ENCODE results near the gene PIK3IP1. TPM values are rescaled to one million over a fixed set of nuclear protein-coding genes. Genes with fewer than 3 reads are reported as not detected.

PIK3IP1 gene
- total and polyA plus RNA-seq, 4 donors, result 3.1 to 7.8 (median 6.0) TPM

DNA sequence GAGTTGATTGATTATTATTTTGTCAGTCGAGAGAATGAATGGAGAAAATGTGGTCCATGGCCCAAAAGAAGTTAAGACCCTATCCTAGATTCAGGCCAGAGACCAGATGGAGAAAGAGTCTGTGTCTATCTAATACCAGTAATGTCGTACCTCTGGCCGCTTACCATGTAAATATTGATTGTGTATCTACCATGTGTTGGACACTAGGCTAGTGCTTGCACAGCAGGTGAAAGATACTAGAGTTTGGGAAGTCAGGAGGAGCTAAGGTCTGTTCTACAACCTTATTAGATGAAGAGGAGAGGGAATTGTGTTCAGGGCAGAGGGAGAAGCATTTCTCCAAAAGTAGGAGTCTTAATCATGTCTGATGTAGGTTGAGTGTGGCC is 31.8 kb downstream of the PIK3IP1 start:
- Histone ChIP-seq H3K27me3 (ENCODE audit: control insufficient read depth in 4 of 4, insufficient read depth in 4 of 4, low read length in 3 of 4) (no peaks in the 10 kb centered on the region), H3K9ac (ENCODE audit: low read depth in 1 of 2, low read length in 2 of 2) (no peak overlapping the region), H3K36me3 (ENCODE audit: control insufficient read depth in 4 of 4, insufficient read depth in 3 of 4, low read depth in 1 of 4, low read length in 3 of 4) (peaks cover 14 to 40% (median 27%) of the 10 kb centered on the region in 4 donors), H3K4me3 (ENCODE audit: low read depth in 1 of 3, low read length in 3 of 3) (no peak overlapping the region), H3K9me3 (ENCODE audit: control insufficient read depth in 4 of 4, low read length in 3 of 4) (no peaks in the 10 kb centered on the region), H3K27ac (ENCODE audit: low read depth in 1 of 2, low read length in 2 of 2) (no peak overlapping the region), H3K4me1 (ENCODE audit: control insufficient read depth in 4 of 4, insufficient read depth in 4 of 4, low read length in 3 of 4) (no peaks in the 10 kb centered on the region)
- TF ChIP-seq, protein P1, sequence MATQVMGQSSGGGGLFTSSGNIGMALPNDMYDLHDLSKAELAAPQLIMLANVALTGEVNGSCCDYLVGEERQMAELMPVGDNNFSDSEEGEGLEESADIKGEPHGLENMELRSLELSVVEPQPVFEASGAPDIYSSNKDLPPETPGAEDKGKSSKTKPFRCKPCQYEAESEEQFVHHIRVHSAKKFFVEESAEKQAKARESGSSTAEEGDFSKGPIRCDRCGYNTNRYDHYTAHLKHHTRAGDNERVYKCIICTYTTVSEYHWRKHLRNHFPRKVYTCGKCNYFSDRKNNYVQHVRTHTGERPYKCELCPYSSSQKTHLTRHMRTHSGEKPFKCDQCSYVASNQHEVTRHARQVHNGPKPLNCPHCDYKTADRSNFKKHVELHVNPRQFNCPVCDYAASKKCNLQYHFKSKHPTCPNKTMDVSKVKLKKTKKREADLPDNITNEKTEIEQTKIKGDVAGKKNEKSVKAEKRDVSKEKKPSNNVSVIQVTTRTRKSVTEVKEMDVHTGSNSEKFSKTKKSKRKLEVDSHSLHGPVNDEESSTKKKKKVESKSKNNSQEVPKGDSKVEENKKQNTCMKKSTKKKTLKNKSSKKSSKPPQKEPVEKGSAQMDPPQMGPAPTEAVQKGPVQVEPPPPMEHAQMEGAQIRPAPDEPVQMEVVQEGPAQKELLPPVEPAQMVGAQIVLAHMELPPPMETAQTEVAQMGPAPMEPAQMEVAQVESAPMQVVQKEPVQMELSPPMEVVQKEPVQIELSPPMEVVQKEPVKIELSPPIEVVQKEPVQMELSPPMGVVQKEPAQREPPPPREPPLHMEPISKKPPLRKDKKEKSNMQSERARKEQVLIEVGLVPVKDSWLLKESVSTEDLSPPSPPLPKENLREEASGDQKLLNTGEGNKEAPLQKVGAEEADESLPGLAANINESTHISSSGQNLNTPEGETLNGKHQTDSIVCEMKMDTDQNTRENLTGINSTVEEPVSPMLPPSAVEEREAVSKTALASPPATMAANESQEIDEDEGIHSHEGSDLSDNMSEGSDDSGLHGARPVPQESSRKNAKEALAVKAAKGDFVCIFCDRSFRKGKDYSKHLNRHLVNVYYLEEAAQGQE (IDR thresholded peaks at IDR 0.05), result no peak
- no peak for TF ChIP-seq NR2F2 (IDR thresholded peaks at IDR 0.05)
- no peak for TF ChIP-seq FOXA2 (IDR thresholded peaks at IDR 0.05)
- no peak for TF ChIP-seq YY1 (IDR thresholded peaks at IDR 0.05)
- WGBS, result 85% methylated on average over 3 of the region's 3 CpGs
- DNase-seq (ENCODE audit: low spot score), result no peak

DNA sequence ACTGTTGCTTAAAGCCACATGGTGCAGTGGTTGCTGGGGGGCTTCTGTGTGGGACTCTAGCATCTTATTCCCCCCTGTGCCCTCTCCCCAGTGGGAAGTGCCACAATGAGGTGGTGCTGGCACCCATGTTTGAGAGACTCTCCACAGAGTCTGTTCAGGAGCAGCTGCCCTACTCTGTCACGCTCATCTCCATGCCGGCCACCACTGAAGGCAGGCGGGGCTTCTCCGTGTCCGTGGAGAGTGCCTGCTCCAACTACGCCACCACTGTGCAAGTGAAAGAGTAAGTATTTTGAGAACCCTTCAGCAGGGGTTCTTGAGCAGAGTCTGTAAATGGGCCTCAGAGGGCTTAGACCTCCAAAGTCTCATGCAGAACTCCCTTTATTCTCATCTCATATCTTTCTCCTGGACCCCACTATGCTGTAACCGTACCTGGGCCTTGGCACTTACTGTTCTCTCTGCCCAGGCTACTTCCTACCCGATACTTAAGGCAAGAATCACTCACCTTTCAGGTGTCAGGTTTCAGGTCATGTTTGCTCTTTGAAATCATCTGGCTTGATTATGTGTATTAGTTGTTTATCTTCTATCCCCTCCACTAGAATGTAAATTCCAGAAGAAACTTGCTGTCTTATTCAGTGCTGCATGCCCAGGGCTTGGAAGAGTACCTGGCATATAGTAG is 32.4 kb downstream of the PIK3IP1 start:
- no peak for DNase-seq (ENCODE audit: low spot score)
- Histone ChIP-seq H3K4me1 (ENCODE audit: control insufficient read depth in 4 of 4, insufficient read depth in 4 of 4, low read length in 3 of 4) (no peaks in the 10 kb centered on the region), H3K27ac (ENCODE audit: low read depth in 1 of 2, low read length in 2 of 2) (no peak overlapping the region), H3K36me3 (ENCODE audit: control insufficient read depth in 4 of 4, insufficient read depth in 3 of 4, low read depth in 1 of 4, low read length in 3 of 4) (peaks cover 14 to 40% (median 27%) of the 10 kb centered on the region in 4 donors), H3K4me3 (ENCODE audit: low read depth in 1 of 3, low read length in 3 of 3) (no peak overlapping the region), H3K9ac (ENCODE audit: low read depth in 1 of 2, low read length in 2 of 2) (no peak overlapping the region), H3K9me3 (ENCODE audit: control insufficient read depth in 4 of 4, low read length in 3 of 4) (no peaks in the 10 kb centered on the region), H3K27me3 (ENCODE audit: control insufficient read depth in 4 of 4, insufficient read depth in 4 of 4, low read length in 3 of 4) (no peaks in the 10 kb centered on the region)
- WGBS, result 93% methylated on average over 8 of the region's 8 CpGs
- TF ChIP-seq RXRA (IDR thresholded peaks at IDR 0.05), result no peak
- no peak for TF ChIP-seq RAD21 (IDR thresholded peaks at IDR 0.05)
- no peak for TF ChIP-seq HNF4A (conservative IDR thresholded peaks at IDR 0.05)
- TF ChIP-seq, protein P2, sequence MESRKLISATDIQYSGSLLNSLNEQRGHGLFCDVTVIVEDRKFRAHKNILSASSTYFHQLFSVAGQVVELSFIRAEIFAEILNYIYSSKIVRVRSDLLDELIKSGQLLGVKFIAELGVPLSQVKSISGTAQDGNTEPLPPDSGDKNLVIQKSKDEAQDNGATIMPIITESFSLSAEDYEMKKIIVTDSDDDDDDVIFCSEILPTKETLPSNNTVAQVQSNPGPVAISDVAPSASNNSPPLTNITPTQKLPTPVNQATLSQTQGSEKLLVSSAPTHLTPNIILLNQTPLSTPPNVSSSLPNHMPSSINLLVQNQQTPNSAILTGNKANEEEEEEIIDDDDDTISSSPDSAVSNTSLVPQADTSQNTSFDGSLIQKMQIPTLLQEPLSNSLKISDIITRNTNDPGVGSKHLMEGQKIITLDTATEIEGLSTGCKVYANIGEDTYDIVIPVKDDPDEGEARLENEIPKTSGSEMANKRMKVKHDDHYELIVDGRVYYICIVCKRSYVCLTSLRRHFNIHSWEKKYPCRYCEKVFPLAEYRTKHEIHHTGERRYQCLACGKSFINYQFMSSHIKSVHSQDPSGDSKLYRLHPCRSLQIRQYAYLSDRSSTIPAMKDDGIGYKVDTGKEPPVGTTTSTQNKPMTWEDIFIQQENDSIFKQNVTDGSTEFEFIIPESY (IDR thresholded peaks at IDR 0.05), result no peak
- TF ChIP-seq SP1 (IDR thresholded peaks at IDR 0.05), result no peak
- no peak for TF ChIP-seq HNF4G (IDR thresholded peaks at IDR 0.05)
- no peak for TF ChIP-seq FOXA2 (IDR thresholded peaks at IDR 0.05)
- no peak for TF ChIP-seq GABPA (IDR thresholded peaks at IDR 0.05 in 1 of 2, conservative IDR thresholded peaks at IDR 0.05 in 1 of 2)
- TF ChIP-seq, protein P3, sequence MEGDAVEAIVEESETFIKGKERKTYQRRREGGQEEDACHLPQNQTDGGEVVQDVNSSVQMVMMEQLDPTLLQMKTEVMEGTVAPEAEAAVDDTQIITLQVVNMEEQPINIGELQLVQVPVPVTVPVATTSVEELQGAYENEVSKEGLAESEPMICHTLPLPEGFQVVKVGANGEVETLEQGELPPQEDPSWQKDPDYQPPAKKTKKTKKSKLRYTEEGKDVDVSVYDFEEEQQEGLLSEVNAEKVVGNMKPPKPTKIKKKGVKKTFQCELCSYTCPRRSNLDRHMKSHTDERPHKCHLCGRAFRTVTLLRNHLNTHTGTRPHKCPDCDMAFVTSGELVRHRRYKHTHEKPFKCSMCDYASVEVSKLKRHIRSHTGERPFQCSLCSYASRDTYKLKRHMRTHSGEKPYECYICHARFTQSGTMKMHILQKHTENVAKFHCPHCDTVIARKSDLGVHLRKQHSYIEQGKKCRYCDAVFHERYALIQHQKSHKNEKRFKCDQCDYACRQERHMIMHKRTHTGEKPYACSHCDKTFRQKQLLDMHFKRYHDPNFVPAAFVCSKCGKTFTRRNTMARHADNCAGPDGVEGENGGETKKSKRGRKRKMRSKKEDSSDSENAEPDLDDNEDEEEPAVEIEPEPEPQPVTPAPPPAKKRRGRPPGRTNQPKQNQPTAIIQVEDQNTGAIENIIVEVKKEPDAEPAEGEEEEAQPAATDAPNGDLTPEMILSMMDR (IDR thresholded peaks at IDR 0.05; ENCODE audit: low read depth, low read length, missing input control), result no peak
- no peak for TF ChIP-seq TAF1 (conservative IDR thresholded peaks at IDR 0.05)
- TF ChIP-seq EGR1 (IDR thresholded peaks at IDR 0.05; ENCODE audit: low read depth in 2 of 2), result no peak
